HG02870 (cell line): ENCODE measurements around the gene ZBTB7C.
A peak's percentile ranks its signal among the peaks of the same experiment; 100 is the strongest.

ENCODE experiments used
- ATAC-seq: cut with Tn5 transposase; IDR thresholded peaks from one replicate; pipeline ENCODE4 v1.9.1; 2021; ENCODE audit warnings: mild to moderate bottlenecking, moderate library complexity; ENCODE audit not compliant: unreplicated experiment

ZBTB7C gene

GRCh38 chr18:48173557-48173956 lies 235.6 kb downstream of the ZBTB7C start:
- no peak for ATAC-seq

DNA sequence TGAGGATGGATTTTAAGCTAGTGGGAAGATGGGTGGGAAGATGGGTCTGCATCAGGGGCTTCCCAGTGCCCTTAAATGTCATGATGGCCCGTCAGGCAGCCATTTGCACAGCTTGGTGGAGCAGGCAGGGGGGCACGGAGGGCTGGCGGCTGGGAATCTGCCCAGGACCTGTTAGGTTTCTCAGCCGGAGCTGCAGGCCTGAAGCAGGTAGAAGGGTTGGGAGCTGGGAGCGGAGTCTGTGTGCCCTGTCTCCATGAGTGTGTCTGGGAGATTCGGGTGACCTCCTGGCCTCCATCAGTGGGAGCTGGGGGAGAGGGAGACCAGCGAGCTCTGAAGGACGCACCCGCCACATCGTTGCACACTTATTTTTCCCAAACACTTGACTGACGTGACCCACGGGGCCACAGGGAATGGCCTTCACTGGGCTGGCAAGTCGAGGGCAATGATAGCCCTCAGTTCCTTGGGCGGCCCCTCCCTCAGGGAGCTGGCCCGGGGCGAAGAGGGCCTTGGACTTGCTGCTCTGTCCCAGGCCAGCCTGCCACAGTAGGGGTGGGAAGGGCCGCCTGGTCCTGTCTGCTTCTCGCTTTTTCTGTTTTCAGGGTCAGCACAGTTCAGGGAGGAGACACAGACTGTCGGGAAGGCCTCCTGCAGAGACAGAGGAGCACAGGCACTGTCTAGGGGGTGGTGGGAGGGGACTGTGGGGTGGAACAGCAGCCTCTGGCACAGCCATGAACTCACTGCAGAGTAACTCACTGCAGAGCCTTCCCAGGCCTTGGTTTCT lies 236.8 kb downstream of the ZBTB7C start:
- no peak for ATAC-seq

- no peak for ATAC-seq
These were observed 237.5 kb downstream of the ZBTB7C start for GRCh38 chr18:48171490-48172188.

DNA sequence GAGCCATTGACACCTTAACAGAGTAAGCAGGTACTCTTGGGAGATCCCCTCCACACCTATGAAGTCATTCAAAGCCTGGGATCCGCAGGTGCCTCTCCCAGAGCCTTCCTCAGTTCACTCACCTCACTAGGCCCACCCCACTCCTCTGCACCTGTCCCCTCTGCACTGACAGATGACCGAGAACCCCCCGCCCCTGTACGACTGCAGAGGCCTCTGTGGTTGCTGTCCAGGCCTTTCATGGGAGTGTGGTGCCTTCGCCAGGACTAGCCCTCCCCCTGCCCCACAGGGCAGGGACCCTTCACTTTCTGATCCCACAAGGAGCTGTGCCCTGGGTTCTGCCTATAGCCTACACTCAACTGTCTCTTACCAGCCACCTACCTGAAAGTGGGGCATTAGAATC lies 238.5 kb downstream of the ZBTB7C start:
- ATAC-seq: no peak

GRCh38 chr18:48168861-48169260 lies 240.3 kb downstream of the ZBTB7C start:
- no peak for ATAC-seq

DNA sequence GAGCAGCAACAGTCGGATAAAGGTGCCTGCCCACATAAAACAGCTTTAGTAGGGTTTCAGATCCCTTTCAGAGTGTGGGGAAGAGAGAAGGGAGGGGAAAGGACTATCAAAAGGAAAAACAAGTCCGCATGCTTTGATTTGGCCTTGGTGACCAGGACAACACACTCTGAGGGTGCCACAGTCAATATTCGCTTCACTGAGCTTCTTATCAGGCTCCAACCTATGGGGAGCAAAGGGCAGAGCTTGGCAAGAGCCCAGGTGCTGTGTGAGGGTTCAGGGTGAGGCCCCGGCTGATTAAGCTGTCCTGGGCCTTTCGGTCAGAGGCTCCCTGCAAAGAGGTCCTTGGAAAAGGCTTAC lies 241.3 kb downstream of the ZBTB7C start:
- ATAC-seq: no peak

- ATAC-seq: no peak
These were observed 242.8 kb downstream of the ZBTB7C start for GRCh38 chr18:48166336-48166875.

DNA sequence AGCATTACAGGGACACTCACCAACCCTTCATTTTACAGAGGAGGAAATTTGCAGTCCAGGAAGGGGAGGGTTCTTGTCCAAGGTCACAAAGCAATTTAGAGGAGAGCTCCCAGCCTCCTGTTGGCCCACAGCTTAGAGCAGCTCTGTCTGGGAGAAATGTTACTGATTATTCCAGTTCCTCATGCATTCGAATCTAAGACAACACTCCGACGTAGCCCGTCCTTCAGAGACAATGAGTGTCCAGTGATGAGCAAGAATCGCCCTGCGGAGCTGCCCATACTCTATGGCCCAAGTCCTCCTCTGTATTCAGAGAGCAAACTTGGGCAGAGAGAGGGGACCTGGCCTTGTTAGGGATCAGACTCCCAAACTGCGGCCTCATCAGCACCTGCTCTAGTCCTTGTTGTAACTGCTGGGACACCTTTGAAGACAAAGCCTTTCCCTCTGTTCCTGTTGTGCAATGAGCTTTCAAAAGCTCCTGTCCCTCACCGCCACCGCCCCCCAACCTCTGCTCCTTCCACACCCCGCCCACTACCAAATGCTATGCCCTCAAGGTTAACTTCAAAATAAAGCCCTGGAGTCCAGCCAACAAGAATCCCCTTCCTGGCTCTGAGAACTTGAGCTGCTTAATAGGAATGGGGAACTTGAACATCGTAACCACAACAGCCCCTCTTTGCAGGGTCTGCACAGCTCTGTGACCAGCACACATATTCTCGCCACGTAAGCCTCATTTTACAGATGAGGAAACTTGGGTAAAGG lies 243.9 kb downstream of the ZBTB7C start:
- no peak for ATAC-seq

DNA sequence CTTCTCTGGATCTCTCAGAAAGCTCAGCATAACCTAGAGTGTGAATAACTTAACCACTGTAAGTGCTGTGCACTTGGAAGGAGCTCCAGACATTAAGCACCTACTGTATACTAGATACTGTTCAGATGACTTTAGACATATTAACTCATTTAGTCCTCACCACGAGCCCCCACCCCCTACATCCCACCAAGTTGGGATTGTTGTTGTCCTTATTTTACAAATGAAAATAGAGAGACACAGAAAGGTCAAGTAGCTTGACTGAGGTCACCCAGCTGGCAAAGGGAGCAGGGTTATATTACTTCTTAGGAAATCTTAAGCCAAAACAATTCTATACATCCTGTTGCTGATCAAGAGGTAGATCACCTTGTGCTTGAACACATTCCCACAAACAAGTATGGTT lies 244.5 kb downstream of the ZBTB7C start:
- no peak for ATAC-seq

- ATAC-seq: no peak
These were observed 245.1 kb downstream of the ZBTB7C start for GRCh38 chr18:48164116-48164515.

GRCh38 chr18:48163738-48164115 lies 245.5 kb downstream of the ZBTB7C start:
- ATAC-seq: no peak

DNA sequence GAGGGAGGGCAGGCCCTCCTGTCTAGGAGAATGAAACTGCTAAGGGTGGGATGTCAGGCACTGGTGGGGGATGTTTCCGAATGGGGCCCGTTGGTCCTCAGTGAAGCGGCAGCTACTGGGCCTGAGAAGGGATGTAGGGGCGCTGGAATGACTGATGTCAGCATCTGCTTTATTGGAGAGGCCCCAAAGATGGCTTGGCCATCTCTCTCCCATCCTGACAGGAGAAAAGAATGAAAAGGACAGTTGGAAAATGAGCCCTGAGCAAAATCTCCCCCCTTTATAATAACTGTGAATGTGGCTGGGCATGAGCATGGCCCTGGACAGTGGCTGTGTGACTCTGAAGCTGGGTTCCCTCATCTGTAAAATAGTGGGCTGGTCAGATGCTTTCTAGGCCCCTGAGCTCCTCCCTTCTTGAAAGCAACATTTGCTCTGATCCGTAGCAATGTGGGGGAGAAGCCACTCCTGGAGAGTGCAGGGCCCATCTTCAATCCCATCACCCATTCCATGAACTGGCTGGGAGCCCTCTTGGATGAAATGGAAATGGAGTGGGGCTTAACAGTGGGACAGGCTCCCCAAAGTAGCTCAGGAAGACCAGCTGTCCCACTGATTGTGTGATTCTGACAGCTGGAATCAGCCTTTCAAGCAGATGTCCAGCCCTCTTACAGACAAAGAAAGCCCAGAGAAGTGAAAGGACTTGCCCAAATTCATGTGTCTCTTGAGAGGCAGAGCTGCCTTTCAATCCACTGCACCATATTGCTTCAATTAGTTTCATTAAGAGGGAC lies 246.0 kb downstream of the ZBTB7C start:
- ATAC-seq: no peak

GRCh38 chr18:48161911-48162698 lies 247.1 kb downstream of the ZBTB7C start:
- peak; percentile 27 for ATAC-seq

GRCh38 chr18:48161191-48161910 lies 247.8 kb downstream of the ZBTB7C start:
- peak; percentile 74 for ATAC-seq

DNA sequence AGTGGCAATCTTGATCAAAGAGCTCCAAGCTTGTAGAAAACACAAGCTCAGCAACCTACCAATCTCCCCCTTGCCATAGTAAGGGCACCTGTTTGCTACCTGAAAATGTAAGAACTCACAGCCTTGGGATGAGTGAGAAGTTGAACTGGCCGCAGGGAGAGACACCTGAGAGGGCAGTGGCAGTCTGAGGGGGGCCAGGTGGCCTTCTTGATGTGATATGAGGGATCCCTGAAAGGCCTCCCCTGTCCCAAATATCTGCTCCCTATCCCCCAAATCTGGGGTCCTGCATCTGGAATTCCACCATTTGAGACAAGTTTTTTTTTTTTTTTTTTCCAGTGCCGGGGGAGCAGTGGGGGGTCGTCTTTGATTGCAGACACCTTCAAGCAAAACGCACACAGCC lies 248.6 kb downstream of the ZBTB7C start:
- ATAC-seq: no peak

- ATAC-seq: no peak
These were observed 249.4 kb downstream of the ZBTB7C start for GRCh38 chr18:48159816-48160215.

DNA sequence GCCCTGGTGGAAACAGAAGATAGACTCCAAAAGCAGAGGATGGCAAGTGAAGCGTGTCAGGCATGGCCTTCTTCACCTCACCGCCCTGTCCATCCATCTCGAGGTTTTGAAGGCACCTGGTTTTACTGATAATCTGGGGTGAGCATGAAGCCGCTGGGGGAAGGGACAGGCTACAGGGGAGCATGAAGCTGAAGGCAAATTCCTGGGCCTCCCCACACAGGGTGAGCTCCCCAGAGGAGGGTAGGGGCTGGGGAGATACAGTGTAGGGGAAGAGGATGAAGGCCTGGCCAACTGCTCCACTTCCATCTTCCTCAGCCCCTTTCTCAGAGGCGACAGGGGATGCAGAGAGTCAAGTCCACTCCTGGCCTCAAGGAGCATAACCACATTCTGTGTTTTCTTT lies 250.5 kb downstream of the ZBTB7C start:
- ATAC-seq: no peak

DNA sequence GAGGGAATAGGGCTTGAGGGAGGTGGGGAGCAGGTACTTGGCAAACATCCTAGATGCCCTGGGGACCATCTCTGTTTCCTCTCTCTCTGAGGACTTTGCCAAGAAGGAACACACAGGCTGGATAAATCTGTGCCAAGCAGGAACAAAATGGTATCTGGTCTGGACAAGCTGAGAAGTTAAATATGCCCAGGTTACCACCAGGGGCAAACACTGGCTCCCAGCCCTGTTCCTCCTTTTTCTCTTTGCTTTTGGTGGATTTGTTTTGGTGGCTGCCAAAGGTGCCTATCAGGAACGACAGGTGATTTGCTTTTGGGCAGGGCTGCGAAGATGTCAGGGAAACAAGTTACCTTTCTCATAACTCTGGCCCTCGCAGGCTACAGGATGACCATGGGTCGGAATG lies 251.2 kb downstream of the ZBTB7C start:
- ATAC-seq: no peak

DNA sequence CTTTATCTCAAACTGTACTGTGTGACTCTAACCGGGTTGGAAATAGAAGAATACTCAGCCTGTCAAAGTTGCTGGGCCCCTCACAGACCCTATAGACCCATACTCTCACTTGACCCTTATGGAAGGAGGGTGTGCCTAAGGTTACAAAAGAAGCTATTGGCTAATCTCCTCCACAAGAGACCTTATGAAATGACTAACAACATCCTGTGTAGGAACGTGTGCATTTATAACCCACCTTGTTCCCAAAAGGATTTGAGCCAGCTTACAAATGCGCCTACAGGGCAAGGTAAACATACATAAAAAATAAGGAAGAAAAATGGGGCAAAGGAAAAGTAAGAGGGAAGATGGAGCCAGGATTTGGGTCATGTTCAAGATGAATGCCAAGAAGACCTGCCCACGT lies 253.3 kb downstream of the ZBTB7C start:
- no peak for ATAC-seq
